K562 treated with DMSO at 1 percent for 12 hours (cell line): ENCODE results near the gene LEMD3. TPM values are rescaled to one million over a fixed set of nuclear protein-coding genes. Genes with fewer than 3 reads are reported as not detected.

Experiments
- total RNA-seq: library from RNA; unstranded; fragments of 300-600 nt; gene quantifications from 2 replicates; pipeline ENCODE4 v1.2.3, GENCODE V29; 2022; ENCODE audit not compliant: insufficient read depth

The LEMD3 gene
- total RNA-seq, result 5.7 and 20.1 TPM in 2 replicates

DNA sequence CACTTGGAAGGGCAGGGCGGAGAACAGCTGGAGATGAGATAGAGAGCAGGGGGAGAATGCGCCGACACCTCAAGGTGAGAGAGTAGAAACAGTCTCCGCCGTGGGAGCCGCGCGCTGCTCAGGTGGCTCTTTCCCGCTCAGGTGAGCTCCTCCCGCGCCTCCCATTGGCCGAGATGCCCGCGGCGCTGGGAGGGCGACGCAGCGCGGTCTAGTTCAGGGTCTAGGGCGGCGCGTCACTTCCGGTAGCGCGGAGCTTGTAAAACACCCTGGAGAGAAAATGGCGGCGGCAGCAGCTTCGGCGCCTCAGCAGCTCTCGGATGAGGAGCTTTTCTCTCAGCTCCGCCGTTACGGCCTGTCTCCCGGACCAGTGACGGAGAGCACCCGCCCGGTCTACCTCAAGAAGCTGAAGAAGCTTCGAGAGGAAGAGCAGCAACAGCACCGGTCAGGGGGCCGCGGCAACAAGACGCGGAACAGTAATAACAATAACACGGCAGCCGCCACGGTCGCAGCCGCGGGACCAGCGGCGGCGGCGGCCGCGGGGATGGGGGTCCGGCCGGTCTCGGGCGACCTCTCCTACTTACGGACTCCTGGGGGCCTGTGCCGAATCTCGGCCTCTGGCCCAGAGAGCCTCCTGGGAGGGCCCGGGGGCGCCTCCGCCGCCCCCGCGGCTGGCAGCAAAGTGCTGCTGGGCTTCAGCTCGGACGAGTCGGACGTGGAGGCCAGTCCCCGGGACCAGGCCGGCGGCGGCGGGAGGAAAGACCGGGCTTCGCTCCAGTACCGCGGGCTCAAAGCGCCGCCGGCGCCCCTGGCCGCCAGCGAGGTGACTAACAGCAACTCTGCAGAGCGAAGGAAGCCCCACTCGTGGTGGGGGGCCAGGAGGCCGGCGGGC, at the start of gene LEMD3:
Gene LEMD3, plus strand, starts transcription at position 264 of the 889 bp plus-strand sequence. Its CDS starts 14 bp downstream, at position 278.

GRCh38 chr12:65121049-65121955, 48.1 kb upstream of the LEMD3 start, which contains the start of gene WIF1:
Gene WIF1, minus strand, starts transcription at chr12:65121305. Its CDS starts 114 bp downstream, at chr12:65121191.

DNA sequence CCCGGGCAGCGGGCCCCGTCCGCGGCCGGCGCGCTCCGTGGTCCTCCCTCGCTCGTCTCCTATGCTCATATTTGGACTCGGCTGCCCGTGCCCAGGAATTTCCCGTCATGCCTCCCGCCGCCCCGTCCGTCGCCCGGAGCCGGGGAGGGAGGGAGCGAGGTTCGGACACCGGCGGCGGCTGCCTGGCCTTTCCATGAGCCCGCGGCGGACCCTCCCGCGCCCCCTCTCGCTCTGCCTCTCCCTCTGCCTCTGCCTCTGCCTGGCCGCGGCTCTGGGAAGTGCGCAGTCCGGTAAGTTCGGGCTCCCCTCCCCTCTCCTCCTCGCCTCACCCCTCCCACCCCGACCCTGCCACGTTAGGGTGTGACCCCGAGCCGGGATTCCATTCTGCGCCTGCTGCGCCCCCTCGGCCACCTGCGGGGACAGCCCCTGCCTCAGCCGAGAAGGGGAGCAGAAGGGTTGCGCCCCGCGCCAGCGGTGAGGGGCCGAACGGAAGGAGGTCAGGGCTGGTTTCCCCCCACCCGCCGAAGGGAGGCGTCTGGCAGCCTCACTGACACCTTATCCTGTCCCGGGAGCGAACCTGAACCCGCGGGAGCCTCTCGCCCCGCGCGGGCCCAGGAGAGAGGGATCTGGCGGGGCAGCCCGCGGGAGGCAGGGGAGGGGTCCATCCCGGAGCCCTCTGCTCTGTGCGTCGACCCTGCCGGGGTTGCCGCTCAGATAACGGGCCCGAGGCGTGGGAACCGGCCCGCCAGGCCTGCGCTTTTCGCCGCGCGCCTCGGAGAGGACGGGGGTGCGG, 109.4 kb downstream of the LEMD3 start, which contains the start of gene MSRB3:
Gene MSRB3, plus strand, starts transcription at position 108 of the 793 bp plus-strand sequence. CDS start 29,897 bp downstream, outside the sequence.

Other genes starting within 250 kb of the LEMD3 start
- gene WIF1, start 48.3 kb upstream of the LEMD3 start, total RNA-seq, result not detected in 2 replicates
- gene MSRB3, start 109.1 kb downstream of the LEMD3 start, total RNA-seq, result not detected in 2 replicates